GM12892 (cell line): ENCODE data around the gene ETS1.

ENCODE experiments used
- POLR2A ChIP-seq: IDR thresholded peaks from 2 replicates; pipeline ENCODE4 v1.6.1; 2011; ENCODE audit warnings: low read depth, low read length, control low read depth
- POLR2AphosphoS5 ChIP-seq: IDR thresholded peaks from 2 replicates; pipeline ENCODE4 v1.6.1; 2011; ENCODE audit warnings: low read depth, low read length, control low read depth
- TAF1 ChIP-seq: IDR thresholded peaks from 2 replicates; pipeline ENCODE4 v1.6.1; 2011; ENCODE audit warnings: low read depth, mild to moderate bottlenecking, control low read depth, low read length, borderline replicate concordance

- TF ChIP-seq POLR2A, result no peak
- no peak for TF ChIP-seq POLR2AphosphoS5
- TF ChIP-seq TAF1, result no peak
Observed at GRCh38 chr11:128507936-128508335, 79.4 kb downstream of the ETS1 start.
